Measurements from ENCODE around the gene SAPCD1.

SAPCD1 gene

GRCh38 chr6:31728767-31729514, 33.5 kb upstream of the SAPCD1 start, which contains the start of gene DDAH2:
Gene DDAH2 (minus strand): TSS chr6:31729299. CDS start chr6:31729161, 138 bp downstream.
- no peak for DNase-seq
- in situ Hi-C loops (cut with MboI; ENCODE audit: low pct_unique_long_range_greater_than_20kb, low sequenced_read_pairs): no loop called here

- in situ Hi-C loops (cut with MboI; ENCODE audit: low pct_unique_long_range_greater_than_20kb, low sequenced_read_pairs): no loop called here
- DNase-seq: peak; percentile 92
These were observed 32.9 kb upstream of the SAPCD1 start for GRCh38 chr6:31729515-31729978.

DNA sequence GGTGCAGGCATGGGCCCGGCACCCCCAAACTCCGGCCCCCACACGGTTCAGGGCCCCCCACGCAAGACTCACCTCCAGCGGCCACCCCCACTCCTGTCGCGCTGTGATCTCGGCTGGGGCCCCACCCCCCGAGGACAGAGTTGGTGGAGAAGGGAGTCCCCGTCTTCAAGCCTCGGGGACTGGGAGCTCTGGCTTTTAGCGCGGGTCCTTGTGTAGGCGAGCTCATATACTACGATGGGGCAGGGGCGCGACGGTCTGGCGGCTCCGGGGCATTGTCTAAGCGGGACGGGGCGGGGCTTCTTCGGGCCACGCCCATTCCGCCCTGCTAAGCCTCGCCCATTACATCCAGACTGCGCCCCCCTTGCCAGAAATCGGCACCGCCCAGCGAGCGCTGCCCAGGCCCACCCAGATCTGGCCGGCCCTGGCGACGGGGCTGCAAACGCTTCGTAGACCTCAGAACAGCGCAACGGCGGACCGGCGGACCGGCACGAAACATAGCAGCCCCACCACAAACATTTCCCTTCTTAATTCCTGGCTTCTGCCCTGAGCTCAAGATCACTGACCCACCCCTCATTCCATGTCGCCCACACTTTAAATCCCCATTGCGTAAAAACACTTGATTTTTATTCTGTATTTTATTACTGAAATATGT, 32.4 kb upstream of the SAPCD1 start:
- DNase-seq: peak; percentile 93
- in situ Hi-C loops (cut with MboI; ENCODE audit: low pct_unique_long_range_greater_than_20kb, low sequenced_read_pairs): no loop called here

DNA sequence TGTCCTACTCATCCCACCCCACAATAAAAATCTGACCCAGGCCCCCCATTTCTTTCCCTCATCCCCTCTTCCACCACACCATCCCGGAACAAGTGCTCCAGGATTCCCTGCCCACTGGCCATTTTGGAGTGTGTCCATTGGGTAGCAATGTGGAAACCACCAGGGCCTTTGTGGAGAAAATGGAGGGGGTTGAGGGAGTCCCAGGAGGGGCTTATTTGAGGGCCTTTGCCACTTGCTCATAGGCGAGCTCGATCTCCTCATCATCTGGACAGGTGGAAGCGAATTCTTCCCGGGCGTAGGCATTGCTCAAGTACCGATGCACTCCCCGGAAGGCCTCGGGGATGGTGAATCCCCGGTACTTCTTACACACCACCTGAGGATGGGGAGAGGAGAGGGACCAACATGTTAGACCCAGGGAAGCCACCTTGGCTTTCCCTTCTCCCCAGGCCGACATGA, 31.8 kb upstream of the SAPCD1 start:
- DNase-seq: no peak
- in situ Hi-C loops (cut with MboI; ENCODE audit: low pct_unique_long_range_greater_than_20kb, low sequenced_read_pairs): no loop called here

DNA sequence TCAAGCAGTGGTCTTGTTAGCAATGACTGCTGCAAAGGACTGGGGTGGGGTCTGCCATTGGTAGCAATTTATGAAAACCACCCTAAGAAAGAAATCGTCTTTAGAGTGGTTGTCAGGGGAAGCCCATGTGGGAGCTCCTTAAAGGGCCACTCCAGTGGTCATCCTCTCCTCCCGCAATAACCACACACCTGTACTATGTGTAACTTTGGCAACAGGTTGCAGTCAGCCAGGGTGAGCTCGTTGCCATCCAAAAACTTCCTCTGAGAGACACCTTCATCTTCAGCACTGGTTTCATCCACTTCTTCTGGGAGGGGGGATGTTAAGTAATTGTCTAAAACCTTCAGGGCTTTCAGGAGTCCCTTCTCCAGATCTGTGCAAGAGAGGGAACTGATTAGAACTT, 30.4 kb upstream of the SAPCD1 start:
- in situ Hi-C loops (cut with MboI; ENCODE audit: low pct_unique_long_range_greater_than_20kb, low sequenced_read_pairs): no loop called here

DNA sequence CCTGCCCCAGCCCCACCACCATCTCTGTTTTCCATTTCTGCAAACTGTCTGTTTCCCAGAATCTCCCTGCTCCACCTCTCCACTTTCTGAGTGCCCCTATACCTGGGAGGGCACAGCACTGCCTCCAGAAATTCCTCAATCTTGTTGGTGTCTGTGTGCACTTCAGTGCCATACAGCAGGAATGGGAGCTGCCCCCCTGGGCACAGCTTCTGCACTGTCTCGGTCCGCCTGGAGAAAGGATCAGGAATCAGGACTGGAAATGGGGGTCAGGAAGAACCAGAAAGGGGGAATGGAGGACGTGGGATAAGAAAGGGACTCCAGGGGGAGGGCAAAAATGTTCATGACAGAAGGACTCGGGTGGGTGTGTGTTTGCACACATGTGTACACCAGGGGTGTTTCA, 28.7 kb upstream of the SAPCD1 start:
- DNase-seq: no peak
- in situ Hi-C loops (cut with MboI; ENCODE audit: low pct_unique_long_range_greater_than_20kb, low sequenced_read_pairs): no loop called here

More for the DNA sequence above, 30.4 kb upstream of the SAPCD1 start:
- DNase-seq: no peak

DNA sequence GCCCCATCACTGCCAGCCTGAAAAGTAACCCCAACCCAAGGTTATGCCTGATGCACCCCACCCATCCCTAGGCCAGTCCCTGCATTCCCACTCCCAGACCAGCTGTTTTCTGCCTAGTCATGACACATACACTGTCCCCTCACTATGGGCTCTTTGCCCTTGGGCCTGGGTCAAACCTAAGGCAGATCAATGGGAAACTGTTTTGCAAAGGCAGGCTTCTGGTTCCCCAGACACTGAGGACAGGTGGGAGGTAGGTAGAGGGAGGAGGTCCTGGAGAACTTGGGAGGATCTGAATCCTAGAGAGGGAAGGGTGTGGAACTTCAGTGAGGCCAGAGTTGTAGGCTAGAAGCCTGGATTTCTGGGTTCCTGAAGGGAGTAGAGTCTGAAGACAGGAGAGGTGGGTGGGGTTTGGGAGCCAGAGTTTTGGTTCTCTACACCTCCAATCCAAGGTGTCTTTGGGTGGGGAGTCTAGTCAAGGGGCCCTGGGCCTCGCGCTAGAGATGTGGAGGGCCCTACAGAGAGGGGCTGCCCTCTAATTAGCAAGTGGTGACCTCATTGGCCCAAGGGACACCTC, 28.1 kb upstream of the SAPCD1 start:
- in situ Hi-C loops (cut with MboI; ENCODE audit: low pct_unique_long_range_greater_than_20kb, low sequenced_read_pairs): no loop called here
- no peak for DNase-seq

DNA sequence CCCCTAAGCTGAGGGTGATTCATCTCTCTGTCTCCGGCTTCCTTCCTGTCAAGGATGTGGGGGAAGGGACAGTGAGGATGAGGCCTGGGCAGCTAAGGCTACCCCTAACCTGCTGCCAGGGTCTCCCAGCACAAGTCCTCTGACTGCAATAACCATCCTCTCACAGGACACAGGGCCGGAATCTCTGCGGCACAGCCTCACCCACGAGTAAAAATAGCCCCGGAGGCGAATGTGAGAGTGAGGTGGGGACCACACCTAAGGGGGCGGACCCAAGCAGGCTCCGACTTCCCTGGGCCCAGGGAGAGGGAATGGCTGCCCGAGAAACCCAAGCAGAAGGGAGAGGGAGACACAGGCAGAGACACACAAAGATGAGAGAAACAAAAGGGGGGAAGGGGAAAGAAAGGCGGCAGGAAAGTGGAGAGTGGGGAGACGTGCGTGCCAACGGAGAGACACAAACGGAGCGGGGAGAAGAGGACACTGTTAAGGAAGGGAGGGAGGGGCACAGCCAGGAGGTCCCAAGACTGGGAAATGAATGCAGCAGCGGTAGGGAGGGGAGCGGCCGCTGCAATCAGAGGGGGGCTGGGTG, 27.5 kb upstream of the SAPCD1 start:
- peak; percentile 85 for DNase-seq
- in situ Hi-C loops (cut with MboI; ENCODE audit: low pct_unique_long_range_greater_than_20kb, low sequenced_read_pairs): no loop called here

- in situ Hi-C loops (cut with MboI; ENCODE audit: low pct_unique_long_range_greater_than_20kb, low sequenced_read_pairs): no loop called here
- DNase-seq: peak; percentile 81
These were observed 26.3 kb upstream of the SAPCD1 start, which contains the start of gene CLIC1 for GRCh38 chr6:31736021-31736767. Gene CLIC1 (minus strand): TSS chr6:31736530. CDS start chr6:31736300, 230 bp downstream.

GRCh38 chr6:31736768-31737314, 25.6 kb upstream of the SAPCD1 start:
- DNase-seq: no peak
- in situ Hi-C loops (cut with MboI; ENCODE audit: low pct_unique_long_range_greater_than_20kb, low sequenced_read_pairs): no loop called here

- DNase-seq: peak; percentile 85
- in situ Hi-C loops (cut with MboI; ENCODE audit: low pct_unique_long_range_greater_than_20kb, low sequenced_read_pairs): no loop called here
These were observed 25.0 kb upstream of the SAPCD1 start for GRCh38 chr6:31737315-31737990.

- in situ Hi-C loops (cut with MboI; ENCODE audit: low pct_unique_long_range_greater_than_20kb, low sequenced_read_pairs): no loop called here
- DNase-seq: peak; percentile 98
These were observed 24.2 kb upstream of the SAPCD1 start for GRCh38 chr6:31737991-31738979.

- in situ Hi-C loops (cut with MboI; ENCODE audit: low pct_unique_long_range_greater_than_20kb, low sequenced_read_pairs): no loop called here
- DNase-seq: peak; percentile 100
These were observed 22.6 kb upstream of the SAPCD1 start, which contains the start of gene MSH5 for GRCh38 chr6:31739639-31740396. Gene MSH5 (plus strand): TSS chr6:31740005. CDS start chr6:31740467, 462 bp downstream.

DNA sequence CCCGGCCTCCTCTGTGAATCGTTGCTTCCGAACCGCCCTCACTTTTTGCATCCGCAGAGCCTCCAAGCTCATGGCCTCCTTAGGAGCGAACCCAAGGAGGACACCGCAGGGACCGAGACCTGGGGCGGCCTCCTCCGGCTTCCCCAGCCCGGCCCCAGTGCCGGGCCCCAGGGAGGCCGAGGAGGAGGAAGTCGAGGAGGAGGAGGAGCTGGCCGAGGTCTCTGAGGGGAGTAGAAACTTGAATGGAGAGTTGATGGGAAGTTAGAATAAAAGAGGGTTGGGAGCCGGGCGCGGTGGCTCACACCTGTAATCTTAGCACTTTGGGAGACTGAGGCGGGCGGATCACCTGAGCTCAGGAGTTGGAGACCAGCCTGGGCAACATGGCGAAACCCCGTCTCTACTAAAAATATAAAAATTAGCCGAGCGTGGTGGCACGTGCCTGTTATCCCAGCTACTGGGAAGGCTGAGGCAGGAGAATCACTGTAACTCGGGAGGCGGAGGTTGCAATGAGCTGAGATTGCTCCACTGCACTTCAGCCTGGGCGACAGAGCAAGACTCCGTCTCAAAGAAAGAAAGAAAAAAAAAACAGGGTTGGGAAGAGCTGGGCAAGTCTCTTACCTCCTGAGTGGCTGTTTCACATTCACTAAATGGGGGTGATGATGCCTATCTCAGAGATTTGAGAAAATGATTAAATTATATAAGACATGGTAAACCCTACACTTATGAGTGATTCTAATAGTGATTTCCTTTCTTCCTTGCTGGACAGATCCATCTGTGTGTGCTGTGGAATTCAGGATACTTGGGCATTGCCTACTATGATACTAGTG, 21.8 kb upstream of the SAPCD1 start:
- in situ Hi-C loops (cut with MboI; ENCODE audit: low pct_unique_long_range_greater_than_20kb, low sequenced_read_pairs): no loop called here
- DNase-seq: peak; percentile 73

- in situ Hi-C loops (cut with MboI; ENCODE audit: low pct_unique_long_range_greater_than_20kb, low sequenced_read_pairs): no loop called here
- no peak for DNase-seq
These were observed 20.6 kb upstream of the SAPCD1 start for GRCh38 chr6:31741815-31742214.

DNA sequence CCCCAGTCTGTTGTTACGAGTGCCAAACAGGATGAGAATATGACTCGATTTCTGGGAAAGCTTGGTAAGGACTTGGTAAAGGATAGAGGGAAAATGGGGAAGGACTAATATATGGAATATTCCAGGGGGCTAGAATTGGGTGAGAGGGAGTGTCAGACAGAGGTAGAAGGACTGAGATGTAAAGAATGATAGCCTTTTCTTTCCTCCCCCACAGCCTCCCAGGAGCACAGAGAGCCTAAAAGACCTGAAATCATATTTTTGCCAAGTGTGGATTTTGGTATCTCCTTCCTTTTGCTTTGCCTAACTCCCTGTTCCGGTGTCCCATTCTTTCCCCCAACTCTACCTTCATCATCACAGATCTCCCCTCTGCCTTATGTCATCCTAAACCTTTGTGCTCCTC, 19.6 kb upstream of the SAPCD1 start:
- in situ Hi-C loops (cut with MboI; ENCODE audit: low pct_unique_long_range_greater_than_20kb, low sequenced_read_pairs): no loop called here
- DNase-seq: no peak
